Suppressor macrophage (primary cell): ENCODE results near the gene SH3BGR.

Source experiments
- DNase-seq, 4 experiments: peaks; one replicate each; pipeline ENCODE4 v3.0.0-alpha.2; 2020 to 2022

SH3BGR gene

DNA sequence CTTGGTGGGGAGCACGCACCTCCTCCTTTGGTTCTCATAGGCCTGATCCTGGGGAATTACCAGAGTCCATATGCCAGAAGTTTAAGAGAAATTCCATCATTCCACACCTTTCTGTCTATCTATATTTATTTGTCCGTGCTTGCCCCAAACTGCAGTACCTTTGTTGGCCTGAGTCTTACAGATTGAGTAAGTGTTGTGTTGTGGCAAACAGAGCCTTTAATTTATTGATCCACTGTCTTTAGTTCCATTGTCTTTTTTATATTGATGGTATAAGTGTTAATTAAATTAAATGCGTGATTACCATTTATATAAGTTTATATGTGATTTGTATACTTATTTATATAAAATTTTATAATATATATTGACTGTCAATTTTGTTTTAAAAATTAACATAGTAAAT, 4.9 kb downstream of the SH3BGR start:
- no peak for DNase-seq

DNA sequence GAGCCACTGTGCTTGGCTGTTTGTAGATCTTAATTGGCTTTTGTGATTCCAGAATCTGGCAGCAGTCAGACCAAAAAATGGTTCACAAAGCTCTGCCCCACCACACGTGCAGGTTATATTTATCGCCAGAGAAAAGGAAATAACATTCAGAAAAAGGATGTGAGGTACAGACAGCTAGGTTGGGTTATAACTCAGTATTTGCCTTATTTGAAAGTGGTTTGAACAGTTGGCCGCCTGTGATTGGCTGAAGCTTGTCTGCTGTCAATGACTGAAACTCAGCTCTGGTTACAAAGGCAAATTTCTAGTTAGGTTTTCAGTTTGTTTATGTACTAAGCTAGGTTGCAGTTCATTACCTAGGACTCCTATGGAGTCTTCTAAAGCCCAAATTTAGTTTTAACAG, 9.6 kb downstream of the SH3BGR start:
- DNase-seq = no peak

DNA sequence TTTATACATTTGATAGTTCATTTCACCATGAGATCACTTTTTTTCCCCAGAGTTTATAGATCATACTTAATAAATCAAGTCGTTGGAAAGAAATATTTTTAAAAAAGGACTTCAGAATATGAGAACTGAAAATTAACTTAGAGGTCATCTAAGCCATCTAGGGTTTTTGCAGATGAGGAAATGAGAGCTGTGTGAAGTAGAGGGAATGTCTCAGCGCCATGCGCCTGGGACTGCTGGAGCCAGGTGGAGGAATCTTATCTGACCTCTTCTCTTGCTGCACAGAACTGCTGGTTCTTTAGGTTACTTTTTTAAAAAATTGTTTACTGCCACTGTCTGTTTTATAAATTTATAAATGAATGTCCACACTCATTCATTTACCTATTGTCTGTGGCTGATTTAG, 11.5 kb downstream of the SH3BGR start:
- DNase-seq = no peak

GRCh38 chr21:39466584-39466983, 14.8 kb downstream of the SH3BGR start:
- no peak for DNase-seq

DNA sequence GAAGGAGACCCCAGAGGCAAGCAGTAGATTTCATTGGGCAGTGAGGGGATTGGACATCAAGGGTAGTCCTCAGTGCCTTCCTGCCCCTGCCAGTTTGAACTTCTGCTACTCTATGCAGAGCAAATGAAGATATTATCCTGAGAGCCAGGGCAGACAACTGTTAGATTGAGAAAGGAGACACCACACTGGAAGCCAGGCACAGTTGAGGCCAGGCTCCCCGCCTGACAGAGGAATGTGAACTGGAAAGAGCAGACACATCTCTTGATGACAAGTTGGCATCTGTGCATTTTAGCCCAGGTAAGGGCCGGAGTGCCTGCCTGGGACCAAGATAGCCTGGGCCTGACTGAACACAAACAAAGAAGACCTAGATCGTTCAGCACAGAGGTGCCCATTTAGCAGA, 16.0 kb downstream of the SH3BGR start:
- DNase-seq = no peak

- no peak for DNase-seq
These were observed 16.8 kb downstream of the SH3BGR start for GRCh38 chr21:39468559-39468958.

- no peak for DNase-seq
These were observed 19.8 kb downstream of the SH3BGR start for GRCh38 chr21:39471598-39471997.

GRCh38 chr21:39472786-39473185, 21.0 kb downstream of the SH3BGR start:
- DNase-seq = no peak

DNA sequence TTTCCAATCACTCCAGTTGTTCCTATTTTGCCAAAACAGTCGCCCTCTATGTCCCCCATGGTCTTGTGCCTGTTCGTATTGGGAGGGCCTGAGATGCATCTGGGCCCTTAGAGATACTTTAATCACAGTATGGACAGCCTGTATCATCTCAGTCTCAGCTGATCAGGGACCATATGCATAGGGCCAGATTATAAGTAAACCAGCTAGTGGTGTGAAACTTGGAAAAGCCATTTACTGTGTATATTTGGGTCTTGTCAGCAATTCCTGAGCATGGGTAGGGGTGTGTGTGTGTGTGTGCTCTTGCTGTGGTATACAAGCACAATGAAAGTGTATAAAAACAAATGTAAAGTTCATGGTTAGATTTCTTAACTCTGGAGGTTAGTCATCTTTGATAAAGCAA, 22.8 kb downstream of the SH3BGR start:
- DNase-seq = no peak

GRCh38 chr21:39479164-39479813, 27.5 kb downstream of the SH3BGR start:
- DNase-seq = peak in 2 of 4 experiments; percentile 30

- no peak for DNase-seq
These were observed 28.0 kb downstream of the SH3BGR start for GRCh38 chr21:39479814-39480182.

- no peak for DNase-seq
These were observed 28.5 kb downstream of the SH3BGR start for GRCh38 chr21:39480271-39480670.

DNA sequence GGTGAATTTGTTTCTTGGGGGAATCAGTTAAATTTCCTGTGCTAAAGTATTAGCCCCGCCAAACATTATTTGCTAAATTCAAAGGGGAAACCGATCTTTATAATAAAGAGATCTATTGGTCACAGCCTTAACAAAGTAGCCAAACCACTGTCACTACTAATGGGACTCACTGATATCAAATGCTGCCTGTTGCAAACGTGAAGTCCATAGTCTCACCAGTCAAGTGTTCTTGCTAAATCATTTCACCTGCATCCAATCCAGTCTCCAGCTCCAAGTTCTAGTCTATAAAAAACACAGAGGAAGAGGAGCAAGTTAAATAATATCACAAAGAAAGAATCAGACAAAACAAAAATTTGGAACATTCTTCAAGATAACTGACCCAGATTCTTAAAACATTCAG, 30.1 kb downstream of the SH3BGR start:
- no peak for DNase-seq

- no peak for DNase-seq
These were observed 32.1 kb downstream of the SH3BGR start for GRCh38 chr21:39483917-39484316.

- DNase-seq = no peak
These were observed 33.0 kb downstream of the SH3BGR start for GRCh38 chr21:39484711-39485276.

DNA sequence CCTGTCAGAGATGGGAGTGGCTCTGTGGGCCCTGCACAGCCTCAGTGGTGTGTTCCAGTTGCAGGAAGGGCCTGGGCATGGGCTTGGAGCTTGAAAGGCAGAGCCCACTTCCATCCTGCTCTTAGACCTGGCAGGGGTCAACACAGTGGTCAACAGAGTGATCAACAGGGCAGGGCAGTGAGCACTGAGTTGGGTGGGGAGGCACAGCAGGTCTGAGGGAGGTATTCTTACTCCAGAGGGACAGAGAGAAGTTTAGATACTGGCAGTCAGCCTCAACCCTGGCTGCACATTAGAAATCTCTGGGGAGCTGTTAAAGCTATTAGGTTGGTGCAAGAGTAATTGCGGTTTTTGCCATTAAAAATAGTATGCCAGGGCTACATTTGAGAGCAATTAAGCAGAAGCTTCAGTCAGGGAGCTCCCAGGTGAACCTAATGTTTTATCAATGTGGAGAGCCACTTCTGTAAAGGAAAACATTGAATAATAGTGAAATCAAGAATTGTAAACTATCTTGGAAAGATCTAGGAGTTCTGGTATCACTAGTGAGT, 37.7 kb downstream of the SH3BGR start:
- DNase-seq = no peak

GRCh38 chr21:39499156-39499555, 47.4 kb downstream of the SH3BGR start:
- DNase-seq = no peak

GRCh38 chr21:39502631-39503030, 50.9 kb downstream of the SH3BGR start:
- DNase-seq = no peak

DNA sequence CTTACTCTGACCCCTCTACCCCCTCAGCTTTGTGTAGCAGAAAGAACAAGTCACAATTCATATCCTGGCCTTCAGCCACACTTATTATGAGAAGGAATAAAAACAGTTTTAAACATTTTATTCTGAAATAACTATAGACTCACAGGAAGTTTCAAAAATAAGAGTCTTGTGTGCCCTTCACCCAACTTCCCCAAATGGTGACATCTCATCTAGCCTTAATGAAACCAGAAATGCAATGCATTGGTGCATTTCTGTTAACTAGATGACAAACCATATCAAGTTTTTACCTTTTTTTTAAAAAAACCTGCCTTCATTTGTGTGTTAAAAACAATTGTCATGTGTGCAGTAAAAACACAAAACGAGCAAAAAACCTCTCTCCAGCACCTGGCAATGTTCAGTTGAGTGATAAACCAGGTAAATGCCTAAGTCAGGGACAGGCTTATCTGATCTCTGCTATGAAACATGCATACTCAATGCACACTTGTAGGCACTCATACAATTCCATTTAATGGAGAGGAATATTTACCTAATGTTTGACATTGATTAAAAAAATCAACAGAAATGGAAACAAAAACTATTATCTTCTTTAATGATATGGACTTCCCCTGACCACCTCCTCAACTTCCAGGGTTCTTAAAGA, 51.5 kb downstream of the SH3BGR start:
- peak; percentile 13 to 62 (median 44) for DNase-seq

GRCh38 chr21:39504230-39504629, 52.5 kb downstream of the SH3BGR start:
- DNase-seq = no peak

- DNase-seq = no peak
These were observed 58.5 kb downstream of the SH3BGR start for GRCh38 chr21:39510240-39510639.

- no peak for DNase-seq
These were observed 59.3 kb downstream of the SH3BGR start for GRCh38 chr21:39511102-39511501.

DNA sequence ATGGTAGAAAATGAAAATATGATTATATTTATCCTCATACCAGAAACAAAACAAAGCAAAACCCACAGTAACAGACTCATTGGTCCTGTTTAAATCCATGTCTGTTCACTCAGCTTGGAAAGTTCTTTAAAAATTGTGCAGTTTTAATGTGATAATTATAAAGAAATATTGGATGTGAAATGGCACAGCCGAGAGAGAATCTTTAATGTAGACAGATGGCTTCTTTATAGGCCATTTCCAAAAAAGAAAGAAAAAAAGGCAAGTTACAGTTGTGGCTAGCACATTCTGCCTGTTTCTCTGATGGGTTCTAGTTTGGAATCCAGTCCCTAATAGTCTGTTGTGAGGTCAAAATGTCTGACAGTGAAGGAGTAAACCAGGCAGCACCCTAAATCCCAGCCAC, 62.0 kb downstream of the SH3BGR start:
- no peak for DNase-seq
